ENCODE data around the gene TMC6.

The TMC6 gene

DNA sequence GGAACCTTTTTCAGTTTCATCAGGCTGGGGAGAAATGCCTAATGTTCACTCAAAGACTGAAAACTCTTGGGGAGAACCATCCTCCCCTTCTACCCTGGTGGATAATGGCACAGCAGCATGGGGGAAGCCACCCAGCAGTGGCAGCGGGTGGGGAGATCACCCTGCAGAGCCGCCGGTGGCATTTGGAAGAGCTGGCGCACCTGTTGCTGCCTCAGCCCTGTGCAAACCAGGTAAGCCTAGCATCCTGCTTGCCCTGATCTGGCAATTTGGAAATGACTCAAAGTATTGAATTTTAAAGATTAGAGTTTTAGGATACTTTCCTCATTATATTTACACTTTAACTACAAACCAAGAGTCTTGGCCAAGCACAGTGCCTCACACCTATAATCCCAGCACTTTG, 63.8 kb downstream of the TMC6 start:
- DNase-seq, result no peak

DNA sequence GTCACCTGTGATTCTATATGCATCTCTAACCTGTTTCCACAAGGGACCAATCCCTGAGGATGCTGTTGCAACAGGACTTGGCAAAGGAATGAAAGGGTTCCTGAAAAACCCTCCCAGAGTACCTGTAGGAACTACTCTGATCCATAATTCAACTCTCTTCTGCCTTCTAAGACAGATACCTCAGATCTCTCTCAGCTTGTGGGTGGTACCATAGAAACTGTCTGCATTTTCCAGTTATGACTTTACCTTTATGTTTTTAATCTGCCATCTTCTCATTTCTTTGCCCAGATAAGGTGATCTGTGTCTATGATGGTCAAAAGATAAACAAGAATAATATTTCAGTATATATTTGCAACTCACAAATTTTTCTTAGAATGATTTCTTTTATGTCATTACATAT, 65.1 kb downstream of the TMC6 start:
- no peak for DNase-seq

- no peak for DNase-seq
These were observed 66.0 kb downstream of the TMC6 start for GRCh38 chr17:78062596-78062995.
